Measurements from ENCODE around the gene MAP2K4.

MAP2K4 gene

DNA sequence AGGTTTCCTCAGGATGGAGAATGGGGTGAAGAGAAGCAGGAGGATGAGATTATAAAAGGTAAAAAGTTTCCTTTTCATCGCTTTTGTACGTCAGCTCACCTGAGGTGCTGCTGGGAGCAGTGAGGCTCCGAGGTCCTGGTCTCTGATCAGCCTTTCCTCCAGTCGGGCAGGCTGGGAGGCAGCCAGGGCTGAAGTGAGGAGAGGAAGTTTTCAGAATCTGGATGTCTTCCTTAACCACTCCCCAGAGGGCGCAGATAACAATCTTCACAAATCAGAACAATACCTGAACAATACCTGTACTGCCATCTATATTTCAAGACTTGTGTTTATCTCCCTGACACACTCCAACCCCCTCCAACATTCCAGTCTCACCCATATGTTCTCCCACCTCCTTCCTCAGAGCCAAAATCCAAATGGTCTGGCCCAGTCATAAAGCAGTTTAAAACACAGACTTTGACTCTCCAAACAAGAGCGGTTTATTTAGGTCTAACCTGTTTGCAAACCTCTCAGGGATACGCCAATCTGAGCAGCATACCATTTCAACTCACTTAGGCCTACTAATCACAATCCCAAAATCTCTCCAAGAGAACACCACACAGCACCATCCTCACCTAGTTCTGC lies 30.2 kb upstream of the MAP2K4 start:
- TF ChIP-seq, protein P1, sequence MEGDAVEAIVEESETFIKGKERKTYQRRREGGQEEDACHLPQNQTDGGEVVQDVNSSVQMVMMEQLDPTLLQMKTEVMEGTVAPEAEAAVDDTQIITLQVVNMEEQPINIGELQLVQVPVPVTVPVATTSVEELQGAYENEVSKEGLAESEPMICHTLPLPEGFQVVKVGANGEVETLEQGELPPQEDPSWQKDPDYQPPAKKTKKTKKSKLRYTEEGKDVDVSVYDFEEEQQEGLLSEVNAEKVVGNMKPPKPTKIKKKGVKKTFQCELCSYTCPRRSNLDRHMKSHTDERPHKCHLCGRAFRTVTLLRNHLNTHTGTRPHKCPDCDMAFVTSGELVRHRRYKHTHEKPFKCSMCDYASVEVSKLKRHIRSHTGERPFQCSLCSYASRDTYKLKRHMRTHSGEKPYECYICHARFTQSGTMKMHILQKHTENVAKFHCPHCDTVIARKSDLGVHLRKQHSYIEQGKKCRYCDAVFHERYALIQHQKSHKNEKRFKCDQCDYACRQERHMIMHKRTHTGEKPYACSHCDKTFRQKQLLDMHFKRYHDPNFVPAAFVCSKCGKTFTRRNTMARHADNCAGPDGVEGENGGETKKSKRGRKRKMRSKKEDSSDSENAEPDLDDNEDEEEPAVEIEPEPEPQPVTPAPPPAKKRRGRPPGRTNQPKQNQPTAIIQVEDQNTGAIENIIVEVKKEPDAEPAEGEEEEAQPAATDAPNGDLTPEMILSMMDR (IDR thresholded peaks at IDR 0.05; ENCODE audit: extremely low read depth, missing control alignments), result no peak
- DNase-seq (ENCODE audit: low spot score), result no peak

DNA sequence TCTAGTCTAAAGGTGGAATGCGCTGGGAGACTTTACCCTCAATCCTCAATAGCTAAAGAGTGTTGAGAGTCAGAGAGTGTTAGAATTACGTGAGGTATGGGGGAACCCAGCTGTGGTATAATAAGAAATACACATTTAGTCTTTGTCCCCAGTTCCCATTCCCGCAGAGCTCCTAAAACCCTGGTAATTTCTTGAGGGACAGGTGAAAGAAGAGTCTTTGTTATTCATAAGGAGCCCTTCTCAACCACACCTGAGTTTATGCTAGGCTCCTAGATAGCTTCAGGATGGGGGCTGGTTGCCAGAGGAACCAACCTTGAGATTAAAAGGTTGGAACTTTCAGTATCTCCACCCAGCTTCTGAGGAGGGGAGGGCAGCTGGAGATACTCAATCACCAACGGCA lies 29.2 kb upstream of the MAP2K4 start:
- DNase-seq (ENCODE audit: low spot score), result no peak
- TF ChIP-seq, protein P1 (IDR thresholded peaks at IDR 0.05; ENCODE audit: extremely low read depth, missing control alignments), result no peak

DNA sequence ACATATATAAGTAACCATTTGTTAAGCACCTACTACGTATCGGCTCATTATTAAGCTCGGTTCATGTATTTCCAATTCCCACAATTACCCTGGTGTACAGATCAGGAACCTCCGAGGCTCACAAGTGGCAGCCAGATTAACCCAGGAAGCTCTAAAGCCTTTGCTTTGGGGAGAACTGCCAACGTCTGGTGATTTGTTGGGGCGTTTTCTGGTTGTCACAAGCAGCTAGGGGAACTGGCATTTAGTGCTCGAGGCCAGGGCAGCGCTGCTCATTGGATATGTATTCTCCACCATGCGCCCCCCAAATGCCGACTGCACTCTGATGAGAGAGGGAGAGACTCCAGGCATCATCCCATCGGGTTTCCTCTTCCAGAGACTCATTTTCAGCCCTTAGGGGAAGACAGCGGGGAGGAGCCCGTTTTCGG lies 23.9 kb upstream of the MAP2K4 start:
- DNase-seq (ENCODE audit: low spot score), result peak; percentile 53
- TF ChIP-seq, protein P1 (IDR thresholded peaks at IDR 0.05; ENCODE audit: extremely low read depth, missing control alignments), result no peak

DNA sequence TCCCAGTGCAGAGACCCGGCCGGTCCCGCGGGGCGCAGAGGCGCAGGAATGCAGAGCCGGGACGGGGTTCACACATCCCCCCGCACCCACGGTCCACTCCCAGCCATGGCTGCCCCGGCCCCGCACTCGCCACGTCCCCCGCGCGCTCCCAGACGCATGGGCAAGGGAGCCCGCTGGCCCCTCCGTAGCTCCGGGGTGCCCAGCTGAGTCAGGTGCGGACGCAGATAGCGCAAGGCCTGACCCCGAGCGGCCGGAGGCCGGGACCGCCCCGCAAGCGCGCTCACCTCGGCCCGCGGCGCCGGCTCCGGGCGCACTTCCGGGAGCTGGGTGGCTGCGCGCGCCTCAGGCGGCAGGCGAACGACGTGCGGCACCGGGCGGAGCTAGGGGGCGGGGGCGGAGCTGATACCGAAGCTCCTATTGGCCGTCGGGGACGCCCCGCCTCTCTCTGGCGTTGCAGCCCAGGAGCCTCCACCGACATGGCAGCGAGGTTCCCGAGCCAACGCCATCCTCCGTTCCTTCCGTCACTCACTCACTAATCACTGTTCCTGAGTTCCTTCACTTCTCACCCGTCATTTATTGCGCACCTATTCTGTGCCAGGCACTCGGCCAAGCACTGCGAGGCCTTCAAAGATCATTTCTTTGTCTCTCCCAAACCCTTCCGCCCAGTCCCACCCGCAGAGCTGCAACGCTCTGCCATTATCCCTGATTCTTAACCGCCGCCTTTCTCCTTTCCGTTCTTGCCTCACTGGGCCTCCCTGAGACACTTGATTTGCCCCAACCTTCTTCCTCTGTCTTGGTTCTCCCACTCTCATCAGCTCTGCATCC lies 23.3 kb upstream of the MAP2K4 start, which contains the start of gene ZNF18:
ZNF18 (minus strand) TSS at position 329 of the 825 bp plus-strand sequence. CDS start 4,646 bp downstream, outside the sequence.
- peak; percentile 97 for DNase-seq (ENCODE audit: low spot score)
- TF ChIP-seq, protein P1 (IDR thresholded peaks at IDR 0.05; ENCODE audit: extremely low read depth, missing control alignments), result no peak

DNA sequence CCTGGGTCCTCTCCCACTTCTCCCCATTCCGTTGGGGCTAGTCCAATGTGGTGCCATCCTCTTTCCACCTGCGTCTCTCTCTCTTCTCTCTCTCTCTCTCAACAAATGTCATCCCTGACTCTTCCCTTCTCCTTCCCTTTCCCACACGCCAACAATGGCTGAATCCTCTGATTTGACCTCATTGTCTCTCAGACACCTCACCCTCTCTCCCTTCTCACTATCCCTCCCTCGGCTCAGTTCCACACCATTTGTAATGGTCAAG lies 22.8 kb upstream of the MAP2K4 start:
- no peak for DNase-seq (ENCODE audit: low spot score)
- TF ChIP-seq, protein P1 (IDR thresholded peaks at IDR 0.05; ENCODE audit: extremely low read depth, missing control alignments), result no peak

DNA sequence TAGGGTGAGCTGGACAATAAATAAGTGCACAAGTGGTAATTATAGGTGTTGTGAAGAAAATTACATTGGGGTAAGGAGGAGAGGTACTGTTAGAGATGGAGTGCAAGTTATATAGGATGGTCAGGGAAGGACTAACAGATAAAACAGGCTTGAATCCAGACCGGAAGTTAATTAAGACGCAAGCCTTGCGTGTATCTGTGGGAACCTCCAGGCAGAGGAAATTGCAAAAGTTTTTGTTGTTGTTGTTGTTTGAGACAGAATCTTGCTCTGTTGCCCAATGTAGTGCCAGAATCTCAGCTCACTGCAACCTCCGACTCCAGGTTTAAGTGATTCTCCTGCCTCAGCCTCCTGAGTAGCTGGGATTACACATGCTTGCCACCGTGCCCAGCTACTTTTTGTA lies 21.0 kb upstream of the MAP2K4 start:
- TF ChIP-seq, protein P1 (IDR thresholded peaks at IDR 0.05; ENCODE audit: extremely low read depth, missing control alignments), result no peak

DNA sequence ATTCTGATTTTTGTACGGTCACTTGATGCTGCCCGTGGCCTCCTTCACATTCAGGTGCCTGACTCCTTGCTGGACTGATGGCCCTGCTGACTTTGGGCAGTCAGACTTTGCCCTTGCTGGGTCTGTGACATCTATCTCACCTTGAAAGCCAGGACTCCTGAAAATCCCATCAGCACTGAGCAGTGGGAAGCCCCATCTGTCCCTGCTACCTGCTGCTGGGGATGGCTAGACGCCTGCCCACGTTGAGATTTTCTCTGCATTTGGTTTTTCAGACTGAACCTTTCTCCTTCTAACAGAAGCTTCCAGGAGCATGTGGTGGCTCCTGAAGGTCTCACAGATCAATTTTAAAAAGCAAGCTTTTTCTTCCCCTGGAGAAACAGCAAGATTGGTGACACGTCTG lies 13.2 kb upstream of the MAP2K4 start:
- TF ChIP-seq, protein P1 (IDR thresholded peaks at IDR 0.05; ENCODE audit: extremely low read depth, missing control alignments), result no peak
- DNase-seq (ENCODE audit: low spot score), result no peak

More for the DNA sequence above, 21.0 kb upstream of the MAP2K4 start:
- no peak for DNase-seq (ENCODE audit: low spot score)

All from GM20000 (cell line).